HepG2 (cell line): ENCODE results near the gene MDFIC.

Experiments used
- CAMTA2 ChIP-seq: sonication (generic); formaldehyde crosslinking; IDR thresholded peaks from 2 replicates; pipeline ENCODE4 v1.4.0; 2020; ENCODE audit warnings: mild to moderate bottlenecking, missing genetic modification reagents, borderline replicate concordance
- MBNL3 ChIP-seq: fragments of 250-450 bp; sonication (Bioruptor Pico); conservative IDR thresholded peaks from 2 replicates; pipeline ENCODE4 v1.8.0; 2022; ENCODE audit warnings: mild to moderate bottlenecking, inconsistent platforms
- TARDBP ChIP-seq: sonication (generic); formaldehyde crosslinking; IDR thresholded peaks from 2 replicates; pipeline ENCODE4 v1.8.0; 2022; ENCODE audit warnings: mild to moderate bottlenecking, missing genetic modification reagents
- ZMAT3 ChIP-seq: sonication (generic); formaldehyde crosslinking; conservative IDR thresholded peaks from 2 replicates; pipeline ENCODE4 v1.7.0; 2021; ENCODE audit warnings: missing genetic modification reagents
- ZNF24 ChIP-seq: fragments of 450-650 bp; IDR thresholded peaks from 2 replicates; pipeline ENCODE4 v1.6.1; 2017; ENCODE audit warnings: antibody characterized with exemption, mild to moderate bottlenecking

GRCh38 chr7:114969096-114969495, 47.2 kb downstream of the MDFIC start:
- TF ChIP-seq MBNL3 (CRISPR knock-in tag) (no peak), CAMTA2 (CRISPR knock-in tag) (no peak), ZNF24 (no peak), TARDBP (CRISPR knock-in tag) (no peak), ZMAT3 (CRISPR knock-in tag) (no peak)
